Fibroblast of lung (primary cell): ENCODE measurements around the gene CELA1.

ENCODE experiments used
- EZH2 ChIP-seq: IDR thresholded peaks from 2 replicates; pipeline ENCODE4 v1.5.1; 2012; ENCODE audit warnings: low read length, control low read depth, mild to moderate bottlenecking; ENCODE audit errors: missing control alignments
- TF ChIP-seq, protein P1 (sequence below), 2 donors: IDR thresholded peaks in 1 of 2; conservative IDR thresholded peaks in 1 of 2; 1 replicate in 1 of 2; 2 replicates in 1 of 2; pipeline ENCODE4 v1.5.1; 2011 to 2012; ENCODE audit warnings: low read length in 2 of 2, control low read depth in 1 of 2, inconsistent platforms in 1 of 2, low read depth in 1 of 2, mild to moderate bottlenecking in 1 of 2

DNA sequence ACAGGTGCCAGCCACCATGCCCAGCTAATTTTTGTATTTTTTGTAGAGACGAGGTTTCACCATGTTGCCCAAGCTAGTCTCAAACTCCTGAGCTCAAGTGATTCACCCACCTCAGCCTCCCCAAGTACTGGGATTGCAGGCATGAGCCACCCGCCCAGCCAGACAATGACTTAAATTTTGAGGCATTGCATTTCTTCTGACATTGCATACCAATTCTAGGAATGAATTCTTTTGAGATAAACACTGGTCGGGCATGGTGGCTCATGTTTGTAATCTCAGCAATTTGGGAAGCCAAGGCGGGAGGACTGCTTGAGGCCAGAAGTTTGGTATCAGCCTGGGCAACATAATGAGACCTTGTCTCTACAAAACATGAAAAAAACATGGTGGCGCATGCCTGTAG, 2.5 kb upstream of the CELA1 start:
- TF ChIP-seq, protein P1, sequence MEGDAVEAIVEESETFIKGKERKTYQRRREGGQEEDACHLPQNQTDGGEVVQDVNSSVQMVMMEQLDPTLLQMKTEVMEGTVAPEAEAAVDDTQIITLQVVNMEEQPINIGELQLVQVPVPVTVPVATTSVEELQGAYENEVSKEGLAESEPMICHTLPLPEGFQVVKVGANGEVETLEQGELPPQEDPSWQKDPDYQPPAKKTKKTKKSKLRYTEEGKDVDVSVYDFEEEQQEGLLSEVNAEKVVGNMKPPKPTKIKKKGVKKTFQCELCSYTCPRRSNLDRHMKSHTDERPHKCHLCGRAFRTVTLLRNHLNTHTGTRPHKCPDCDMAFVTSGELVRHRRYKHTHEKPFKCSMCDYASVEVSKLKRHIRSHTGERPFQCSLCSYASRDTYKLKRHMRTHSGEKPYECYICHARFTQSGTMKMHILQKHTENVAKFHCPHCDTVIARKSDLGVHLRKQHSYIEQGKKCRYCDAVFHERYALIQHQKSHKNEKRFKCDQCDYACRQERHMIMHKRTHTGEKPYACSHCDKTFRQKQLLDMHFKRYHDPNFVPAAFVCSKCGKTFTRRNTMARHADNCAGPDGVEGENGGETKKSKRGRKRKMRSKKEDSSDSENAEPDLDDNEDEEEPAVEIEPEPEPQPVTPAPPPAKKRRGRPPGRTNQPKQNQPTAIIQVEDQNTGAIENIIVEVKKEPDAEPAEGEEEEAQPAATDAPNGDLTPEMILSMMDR (conservative IDR thresholded peaks at IDR 0.05 in 1 of 2, IDR thresholded peaks at IDR 0.05 in 1 of 2; ENCODE audit: low read depth in 1 of 2, low read length in 2 of 2), result no peak
- TF ChIP-seq EZH2, result no peak
